CD4-positive, CD25-positive, alpha-beta regulatory T cell (primary cell): ENCODE data around the gene ARHGAP28. TPM values are rescaled to one million over a fixed set of nuclear protein-coding genes. Genes with fewer than 3 reads are reported as not detected.

ENCODE experiments used
- ATAC-seq, 2 donors: fragments of 150-1000 bp; cut with Tn5 transposase; one replicate each; pipeline ENCODE4 v1.10.0; 2021; ENCODE audit warnings: low read depth in 2 of 2, moderate number of reproducible peaks in 2 of 2, moderate library complexity in 1 of 2
- DNase-seq, 3 donors: peaks; one replicate each; pipeline versions ENCODE4 v3.0.0 to v3.0.0-alpha.2; 2012 to 2022; ENCODE audit warnings: mixed read lengths in 1 of 3
- H3K27ac ChIP-seq: one replicate; pipeline ENCODE4 v1.7.0; 2013; ENCODE audit warnings: mild to moderate bottlenecking, low read length; ENCODE audit not compliant: insufficient read depth, poor library complexity, severe bottlenecking
- H3K27me3 ChIP-seq: one replicate; pipeline ENCODE4 v1.7.0; 2013; ENCODE audit warnings: low read length; ENCODE audit not compliant: control insufficient read depth, insufficient read depth
- H3K36me3 ChIP-seq: one replicate; pipeline ENCODE4 v1.7.0; 2013; ENCODE audit warnings: mild to moderate bottlenecking, low read length, moderate library complexity; ENCODE audit not compliant: control insufficient read depth, insufficient read depth
- H3K4me1 ChIP-seq: 2 replicates; pipeline ENCODE4 v1.7.0; 2013; ENCODE audit warnings: mild to moderate bottlenecking, low read length; ENCODE audit not compliant: insufficient read depth, control insufficient read depth, poor library complexity, severe bottlenecking
- H3K4me3 ChIP-seq: one replicate; pipeline ENCODE4 v1.7.0; 2013; ENCODE audit warnings: low read depth, mild to moderate bottlenecking, low read length, moderate library complexity
- H3K9me3 ChIP-seq, 2 experiments: 1 replicate in 1 of 2; 2 replicates in 1 of 2; pipeline ENCODE4 v1.7.0; 2013; ENCODE audit warnings: low read length in 2 of 2, mild to moderate bottlenecking in 1 of 2, moderate library complexity in 1 of 2; ENCODE audit not compliant: control insufficient read depth in 2 of 2
- H3K27ac Mint-ChIP-seq, 3 donors: one replicate each; pipeline ENCODE4 v1.8.0; 2020 to 2022; ENCODE audit warnings: mild to moderate bottlenecking in 3 of 3, mixed read lengths in 3 of 3, moderate library complexity in 2 of 3
- H3K27me3 Mint-ChIP-seq: one replicate; pipeline ENCODE4 v1.8.0; 2022; ENCODE audit warnings: mild to moderate bottlenecking, mixed read lengths
- H3K36me3 Mint-ChIP-seq: one replicate; pipeline ENCODE4 v1.8.0; 2020; ENCODE audit warnings: mixed read lengths
- H3K4me1 Mint-ChIP-seq, 4 donors: one replicate each; pipeline ENCODE4 v1.8.0; 2020 to 2022; ENCODE audit warnings: mixed read lengths in 4 of 4, mild to moderate bottlenecking in 1 of 4
- H3K4me3 Mint-ChIP-seq, 4 donors: one replicate each; pipeline ENCODE4 v1.8.0; 2020 to 2022; ENCODE audit warnings: mild to moderate bottlenecking in 4 of 4, mixed read lengths in 4 of 4, moderate library complexity in 3 of 4
- H3K9me3 Mint-ChIP-seq, 7 donors: one replicate each; pipeline ENCODE4 v1.8.0; 2020 to 2022; ENCODE audit warnings: mixed read lengths in 7 of 7, mild to moderate bottlenecking in 3 of 7, moderate library complexity in 2 of 7
- polyA plus RNA-seq, 4 donors: library from polyadenylated mRNA; unstranded; fragments of 300-500 nt; fragmentation: Illumina TruSeq; gene quantifications; one replicate each; pipeline ENCODE4 v1.2.3, GENCODE V29; 2021
- total RNA-seq: library from RNA; stranded (reverse); gene quantifications from one replicate; pipeline ENCODE4 v1.2.3, GENCODE V29; 2022

ARHGAP28 gene
- total and polyA plus RNA-seq, 5 donors from 2014 or later = not detected

- ATAC-seq (no peak), DNase-seq (no peak)
- H3K36me3 Mint-ChIP-seq = no peaks in the 10 kb centered on the region
Observed at GRCh38 chr18:6777509-6777908, 48.0 kb downstream of the ARHGAP28 start.

GRCh38 chr18:6778459-6779247, 49.1 kb downstream of the ARHGAP28 start:
- no peak for ATAC-seq
- Histone ChIP-seq H3K4me1 (no peaks in the 10 kb centered on the region), H3K27ac (no peak overlapping the region), H3K9me3 (no peaks in the 10 kb centered on the region), H3K36me3 (no peaks in the 10 kb centered on the region), H3K27me3 (no peaks in the 10 kb centered on the region), H3K4me3 (no peak overlapping the region)
- no peaks in the 10 kb centered on the region for H3K36me3 Mint-ChIP-seq
- H3K27ac Mint-ChIP-seq = no peak overlapping the region
- H3K27me3 Mint-ChIP-seq = no peaks in the 10 kb centered on the region
- no peak for DNase-seq
- peaks cover 0 to 6% (median 2%) of the 10 kb centered on the region in 7 donors for H3K9me3 Mint-ChIP-seq
- no peaks in the 10 kb centered on the region for H3K4me1 Mint-ChIP-seq
- H3K4me3 Mint-ChIP-seq = no peak overlapping the region

More at GRCh38 chr18:6777509-6777908, 48.0 kb downstream of the ARHGAP28 start:
- Mint-ChIP-seq H3K9me3 (peaks cover 0 to 6% (median 2%) of the 10 kb centered on the region in 7 donors), H3K27ac (no peak overlapping the region), H3K4me3 (no peak overlapping the region), H3K4me1 (no peaks in the 10 kb centered on the region), H3K27me3 (no peaks in the 10 kb centered on the region)
- no peaks in the 10 kb centered on the region for H3K27me3 ChIP-seq
- no peaks in the 10 kb centered on the region for H3K9me3 ChIP-seq
- no peak overlapping the region for H3K27ac ChIP-seq
- no peaks in the 10 kb centered on the region for H3K4me1 ChIP-seq
- H3K36me3 ChIP-seq = no peaks in the 10 kb centered on the region
- H3K4me3 ChIP-seq = no peak overlapping the region

GRCh38 chr18:6781142-6781714, 51.7 kb downstream of the ARHGAP28 start:
- H3K27ac Mint-ChIP-seq = no peak overlapping the region
- Histone ChIP-seq H3K27ac (no peak overlapping the region), H3K9me3 (no peaks in the 10 kb centered on the region), H3K4me1 (no peaks in the 10 kb centered on the region), H3K36me3 (no peaks in the 10 kb centered on the region), H3K4me3 (no peak overlapping the region), H3K27me3 (no peaks in the 10 kb centered on the region)
- no peak for ATAC-seq
- no peak overlapping the region for H3K4me3 Mint-ChIP-seq
- DNase-seq = no peak
- H3K4me1 Mint-ChIP-seq = no peaks in the 10 kb centered on the region
- H3K27me3 Mint-ChIP-seq = no peaks in the 10 kb centered on the region
- peaks cover 0 to 11% (median 4%) of the 10 kb centered on the region in 7 donors for H3K9me3 Mint-ChIP-seq
- no peaks in the 10 kb centered on the region for H3K36me3 Mint-ChIP-seq

- H3K27ac Mint-ChIP-seq = no peak overlapping the region
- no peak overlapping the region for H3K4me3 ChIP-seq
- H3K4me3 Mint-ChIP-seq = no peak overlapping the region
- no peak overlapping the region for H3K27ac ChIP-seq
- H3K27me3 Mint-ChIP-seq = no peaks in the 10 kb centered on the region
- no peaks in the 10 kb centered on the region for H3K4me1 ChIP-seq
- no peaks in the 10 kb centered on the region for H3K27me3 ChIP-seq
- H3K9me3 Mint-ChIP-seq = peaks cover 0 to 11% (median 4%) of the 10 kb centered on the region in 7 donors
- H3K36me3 Mint-ChIP-seq = no peaks in the 10 kb centered on the region
- H3K36me3 ChIP-seq = no peaks in the 10 kb centered on the region
- no peak for DNase-seq
- no peaks in the 10 kb centered on the region for H3K4me1 Mint-ChIP-seq
- no peaks in the 10 kb centered on the region for H3K9me3 ChIP-seq
- ATAC-seq = no peak
Observed at GRCh38 chr18:6781796-6782195, 52.3 kb downstream of the ARHGAP28 start.

- Mint-ChIP-seq H3K4me3 (no peak overlapping the region), H3K27ac (no peak overlapping the region)
Observed at GRCh38 chr18:6782861-6783260, 53.3 kb downstream of the ARHGAP28 start.

GRCh38 chr18:6784046-6784445, 54.5 kb downstream of the ARHGAP28 start:
- Mint-ChIP-seq H3K4me3 (no peak overlapping the region), H3K27me3 (no peaks in the 10 kb centered on the region), H3K27ac (no peak overlapping the region), H3K9me3 (peaks cover 0 to 11% (median 4%) of the 10 kb centered on the region in 7 donors), H3K36me3 (no peaks in the 10 kb centered on the region), H3K4me1 (no peaks in the 10 kb centered on the region)
- H3K4me3 ChIP-seq = no peak overlapping the region
- no peaks in the 10 kb centered on the region for H3K9me3 ChIP-seq
- ATAC-seq (no peak), DNase-seq (no peak)
- no peak overlapping the region for H3K27ac ChIP-seq
- no peaks in the 10 kb centered on the region for H3K36me3 ChIP-seq
- H3K27me3 ChIP-seq = no peaks in the 10 kb centered on the region
- H3K4me1 ChIP-seq = no peaks in the 10 kb centered on the region

More at GRCh38 chr18:6782861-6783260, 53.3 kb downstream of the ARHGAP28 start:
- DNase-seq (no peak), ATAC-seq (no peak)
- H3K27ac ChIP-seq = no peak overlapping the region
- no peak overlapping the region for H3K4me3 ChIP-seq
- no peaks in the 10 kb centered on the region for H3K9me3 ChIP-seq
- no peaks in the 10 kb centered on the region for H3K27me3 ChIP-seq
- H3K36me3 ChIP-seq = no peaks in the 10 kb centered on the region
- Mint-ChIP-seq H3K4me1 (no peaks in the 10 kb centered on the region), H3K36me3 (no peaks in the 10 kb centered on the region), H3K9me3 (peaks cover 0 to 11% (median 3%) of the 10 kb centered on the region in 7 donors), H3K27me3 (no peaks in the 10 kb centered on the region)
- no peaks in the 10 kb centered on the region for H3K4me1 ChIP-seq

- H3K4me1 ChIP-seq = no peaks in the 10 kb centered on the region
- Mint-ChIP-seq H3K4me1 (no peaks in the 10 kb centered on the region), H3K27me3 (no peaks in the 10 kb centered on the region), H3K27ac (no peak overlapping the region), H3K9me3 (peaks cover 0 to 11% (median 3%) of the 10 kb centered on the region in 7 donors), H3K36me3 (no peaks in the 10 kb centered on the region), H3K4me3 (no peak overlapping the region)
- DNase-seq (no peak), ATAC-seq (no peak)
- no peaks in the 10 kb centered on the region for H3K36me3 ChIP-seq
- H3K27me3 ChIP-seq = no peaks in the 10 kb centered on the region
- H3K27ac ChIP-seq = no peak overlapping the region
- H3K4me3 ChIP-seq = no peak overlapping the region
- no peaks in the 10 kb centered on the region for H3K9me3 ChIP-seq
Observed at GRCh38 chr18:6785001-6785400, 55.5 kb downstream of the ARHGAP28 start.

GRCh38 chr18:6785411-6785810, 55.9 kb downstream of the ARHGAP28 start:
- Mint-ChIP-seq H3K4me1 (no peaks in the 10 kb centered on the region), H3K4me3 (no peak overlapping the region), H3K9me3 (peaks cover 0 to 11% (median 4%) of the 10 kb centered on the region in 7 donors), H3K36me3 (no peaks in the 10 kb centered on the region), H3K27me3 (no peaks in the 10 kb centered on the region), H3K27ac (no peak overlapping the region)
- no peak overlapping the region for H3K27ac ChIP-seq
- ATAC-seq = no peak
- no peaks in the 10 kb centered on the region for H3K36me3 ChIP-seq
- H3K27me3 ChIP-seq = no peaks in the 10 kb centered on the region
- DNase-seq = no peak
- no peak overlapping the region for H3K4me3 ChIP-seq
- H3K4me1 ChIP-seq = no peaks in the 10 kb centered on the region
- H3K9me3 ChIP-seq = no peaks in the 10 kb centered on the region
